Tibial artery (tissue), 4 donors: ENCODE results near the gene IL17RA.

Experiments used
- DNase-seq, 2 donors: peaks; one replicate each; pipeline ENCODE4 v3.0.0-alpha.2; 2019
- H3K27ac ChIP-seq, 2 donors: fragments of 200-600 bp; sonication (generic) in 1 of 2; 1 replicate in 1 of 2; 2 replicates in 1 of 2; pipeline ENCODE4 v1.5.1; 2018 to 2019; ENCODE audit warnings: mild to moderate bottlenecking in 1 of 2
- H3K27me3 ChIP-seq, 2 donors: fragments of 200-600 bp; sonication (generic) in 1 of 2; one replicate each; pipeline versions ENCODE4 v1.5.1 to v1.6.0; 2016 to 2019
- H3K36me3 ChIP-seq, 3 donors: fragments of 200-600 bp; sonication (generic) in 2 of 3; one replicate each; pipeline ENCODE4 v1.5.1; 2016 to 2019; ENCODE audit warnings: mild to moderate bottlenecking in 2 of 3
- H3K4me1 ChIP-seq, 4 donors: fragments of 200-600 bp; sonication (generic) in 2 of 4; 1 replicate in 3 of 4; 2 replicates in 1 of 4; pipeline ENCODE4 v1.5.1; 2016 to 2019
- H3K4me3 ChIP-seq, 2 donors: fragments of 200-600 bp; sonication (generic) in 1 of 2; 1 replicate in 1 of 2; 2 replicates in 1 of 2; pipeline ENCODE4 v1.5.1; 2018 to 2019; ENCODE audit warnings: mild to moderate bottlenecking in 2 of 2
- H3K9me3 ChIP-seq, 3 donors: fragments of 200-600 bp; sonication (generic) in 1 of 3; one replicate each; pipeline ENCODE4 v1.5.1; 2016 to 2019
- intact Hi-C: fragments of 100-400 bp; cut with DNase I; formaldehyde crosslinking; loops from one replicate; pipeline ENCODE4 v1.15.0; 2023; ENCODE audit warnings: low total_unique reads
- TF ChIP-seq, protein P1 (sequence below), 2 experiments: fragments of 200-600 bp in 1 of 2; fragments of 450-650 bp in 1 of 2; IDR thresholded peaks; one replicate each; pipeline ENCODE4 v1.5.1; 2017 to 2019; ENCODE audit warnings: antibody characterized with exemption in 2 of 2, mild to moderate bottlenecking in 1 of 2, moderate library complexity in 1 of 2

Gene IL17RA

DNA sequence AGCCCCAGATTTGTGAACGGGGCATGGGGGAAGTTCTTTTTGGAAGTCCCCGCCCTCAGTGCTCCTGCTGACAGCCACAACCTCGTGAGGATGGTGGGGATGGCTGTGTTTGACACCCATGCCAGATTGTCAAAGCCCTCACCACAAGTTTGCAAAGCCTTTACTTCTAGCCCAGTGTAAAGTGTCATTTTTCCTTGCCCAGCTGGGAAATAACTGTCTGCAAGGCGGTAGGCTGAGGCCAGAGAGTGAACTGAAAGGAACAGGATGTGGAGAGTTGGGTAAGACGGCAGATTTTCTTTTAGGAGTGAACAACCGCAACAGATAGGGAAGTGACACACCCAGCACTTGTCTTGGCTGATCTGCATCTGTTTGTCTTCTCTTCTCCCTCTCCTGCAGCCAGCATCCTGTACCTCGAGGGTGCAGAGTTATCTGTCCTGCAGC, 13.6 kb downstream of the IL17RA start:
- Histone ChIP-seq H3K4me1 (no peaks in the 10 kb centered on the region), H3K27me3 (no peaks in the 10 kb centered on the region), H3K27ac (no peak overlapping the region), H3K4me3 (no peak overlapping the region), H3K9me3 (no peaks in the 10 kb centered on the region), H3K36me3 (peaks cover 51 to 59% (median 58%) of the 10 kb centered on the region in 3 donors)
- intact Hi-C loops = no loop called here
- TF ChIP-seq, protein P1, sequence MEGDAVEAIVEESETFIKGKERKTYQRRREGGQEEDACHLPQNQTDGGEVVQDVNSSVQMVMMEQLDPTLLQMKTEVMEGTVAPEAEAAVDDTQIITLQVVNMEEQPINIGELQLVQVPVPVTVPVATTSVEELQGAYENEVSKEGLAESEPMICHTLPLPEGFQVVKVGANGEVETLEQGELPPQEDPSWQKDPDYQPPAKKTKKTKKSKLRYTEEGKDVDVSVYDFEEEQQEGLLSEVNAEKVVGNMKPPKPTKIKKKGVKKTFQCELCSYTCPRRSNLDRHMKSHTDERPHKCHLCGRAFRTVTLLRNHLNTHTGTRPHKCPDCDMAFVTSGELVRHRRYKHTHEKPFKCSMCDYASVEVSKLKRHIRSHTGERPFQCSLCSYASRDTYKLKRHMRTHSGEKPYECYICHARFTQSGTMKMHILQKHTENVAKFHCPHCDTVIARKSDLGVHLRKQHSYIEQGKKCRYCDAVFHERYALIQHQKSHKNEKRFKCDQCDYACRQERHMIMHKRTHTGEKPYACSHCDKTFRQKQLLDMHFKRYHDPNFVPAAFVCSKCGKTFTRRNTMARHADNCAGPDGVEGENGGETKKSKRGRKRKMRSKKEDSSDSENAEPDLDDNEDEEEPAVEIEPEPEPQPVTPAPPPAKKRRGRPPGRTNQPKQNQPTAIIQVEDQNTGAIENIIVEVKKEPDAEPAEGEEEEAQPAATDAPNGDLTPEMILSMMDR (IDR thresholded peaks at IDR 0.05) = no peak
- peak; percentile 48 to 64 for DNase-seq

DNA sequence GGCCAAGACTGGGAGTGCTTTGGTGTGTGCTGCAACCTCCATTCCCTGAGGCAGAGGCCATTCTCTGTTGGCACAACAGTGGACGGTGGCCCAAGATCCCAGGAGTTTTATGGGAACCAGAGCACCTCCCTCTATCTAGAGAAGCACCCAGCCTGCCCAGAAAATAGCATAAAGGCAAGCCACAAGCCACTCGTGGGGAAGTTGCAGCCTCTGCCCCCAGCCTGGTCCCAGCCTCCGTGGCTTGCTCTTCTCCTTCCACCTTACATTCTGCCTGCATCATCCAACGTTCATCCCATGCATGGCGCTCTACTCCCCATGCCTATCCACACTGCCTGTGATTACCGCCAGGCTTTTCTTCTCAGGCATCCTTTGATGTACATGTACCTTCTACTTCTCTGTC, 15.8 kb downstream of the IL17RA start:
- no peak overlapping the region for H3K4me3 ChIP-seq
- no peaks in the 10 kb centered on the region for H3K4me1 ChIP-seq
- H3K27ac ChIP-seq = no peak overlapping the region
- TF ChIP-seq, protein P1 (IDR thresholded peaks at IDR 0.05) = no peak
- intact Hi-C loops = no loop called here
- H3K9me3 ChIP-seq = no peaks in the 10 kb centered on the region
- peaks cover 51 to 77% (median 73%) of the 10 kb centered on the region in 3 donors for H3K36me3 ChIP-seq
- DNase-seq = peak in 1 of 2 donors; percentile 17
- no peaks in the 10 kb centered on the region for H3K27me3 ChIP-seq

DNA sequence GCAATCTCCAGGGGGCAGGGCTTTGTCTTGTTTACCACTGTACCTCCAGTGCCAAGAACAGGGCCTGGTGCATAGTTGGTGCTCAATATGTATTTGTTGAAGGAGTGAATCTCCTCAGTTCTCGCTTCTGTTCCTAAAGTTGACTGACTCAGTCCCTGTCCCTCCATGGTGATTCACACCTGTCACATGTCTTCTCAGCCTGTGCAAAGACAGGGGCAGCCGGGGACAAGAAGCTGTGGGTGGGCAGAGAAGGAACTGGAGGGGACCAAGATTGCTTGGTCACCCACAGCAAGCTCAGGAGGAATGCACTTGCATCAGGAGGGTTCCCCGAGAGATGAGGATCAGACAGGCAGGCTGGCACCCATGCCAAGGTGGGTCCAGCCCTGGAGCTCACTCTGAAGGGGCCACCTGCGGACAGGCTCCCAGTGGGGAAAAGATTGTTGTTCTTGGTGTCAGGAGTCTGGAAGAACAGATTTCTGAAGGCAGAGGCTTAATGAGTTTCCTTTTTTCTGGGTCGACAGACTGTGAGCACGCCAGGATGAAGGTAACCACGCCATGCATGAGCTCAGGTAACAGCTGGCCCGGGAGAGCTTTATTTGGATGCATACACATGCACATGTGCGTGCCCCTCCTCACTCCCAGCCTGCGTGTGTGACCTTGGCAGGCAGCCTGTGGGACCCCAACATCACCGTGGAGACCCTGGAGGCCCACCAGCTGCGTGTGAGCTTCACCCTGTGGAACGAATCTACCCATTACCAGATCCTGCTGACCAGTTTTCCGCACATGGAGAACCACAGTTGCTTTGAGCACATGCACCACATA, 16.9 kb downstream of the IL17RA start:
- peak in 1 of 2 donors; percentile 53 for DNase-seq
- H3K27ac ChIP-seq = no peak overlapping the region
- peaks cover 58 to 88% (median 79%) of the 10 kb centered on the region in 3 donors for H3K36me3 ChIP-seq

GRCh38 chr22:17102297-17102667, 17.5 kb downstream of the IL17RA start:
- Histone ChIP-seq H3K4me3 (no peak overlapping the region), H3K27ac (no peak overlapping the region), H3K36me3 (peaks cover 58 to 94% (median 80%) of the 10 kb centered on the region in 3 donors), H3K27me3 (no peaks in the 10 kb centered on the region), H3K9me3 (no peaks in the 10 kb centered on the region), H3K4me1 (no peaks in the 10 kb centered on the region)
- DNase-seq = peak in 1 of 2 donors; percentile 21
- TF ChIP-seq, protein P1 (IDR thresholded peaks at IDR 0.05) = no peak
- intact Hi-C loops = no loop called here

More for the DNA sequence above, 16.9 kb downstream of the IL17RA start:
- intact Hi-C loops = no loop called here
- Histone ChIP-seq H3K4me1 (no peaks in the 10 kb centered on the region), H3K9me3 (no peaks in the 10 kb centered on the region), H3K4me3 (no peak overlapping the region), H3K27me3 (no peaks in the 10 kb centered on the region)
- TF ChIP-seq, protein P1 (IDR thresholded peaks at IDR 0.05) = no peak

DNA sequence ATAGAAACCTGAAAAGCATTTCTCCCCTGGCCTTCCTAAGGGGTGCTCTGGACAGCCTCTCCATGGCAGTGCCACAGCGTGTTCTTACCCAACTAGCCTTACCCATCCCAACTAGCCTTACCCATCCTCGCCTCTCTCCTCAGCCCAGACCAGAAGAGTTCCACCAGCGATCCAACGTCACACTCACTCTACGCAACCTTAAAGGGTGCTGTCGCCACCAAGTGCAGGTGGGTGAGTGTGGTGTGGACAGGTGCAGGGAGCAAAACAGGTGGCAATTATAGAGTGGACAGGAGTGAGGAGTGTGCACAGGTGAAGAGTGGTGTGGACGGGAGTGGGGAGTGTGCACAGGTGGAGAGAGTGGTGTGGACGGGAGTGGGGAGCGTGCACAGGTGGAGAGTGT, 18.6 kb downstream of the IL17RA start:
- intact Hi-C loops = no loop called here
- no peaks in the 10 kb centered on the region for H3K9me3 ChIP-seq
- no peaks in the 10 kb centered on the region for H3K27me3 ChIP-seq
- no peak for DNase-seq
- H3K36me3 ChIP-seq = peaks cover 50 to 94% (median 81%) of the 10 kb centered on the region in 3 donors
- H3K4me3 ChIP-seq = no peak overlapping the region
- TF ChIP-seq, protein P1 (IDR thresholded peaks at IDR 0.05) = no peak
- H3K4me1 ChIP-seq = no peaks in the 10 kb centered on the region
- H3K27ac ChIP-seq = no peak overlapping the region
